ENCODE measurements around the gene HK3.

The HK3 gene

GRCh38 chr5:176862330-176862995 lies 36.7 kb downstream of the HK3 start:
- H3K4me3 ChIP-seq (replicated peaks in 1 of 2; ENCODE audit: low read depth in 2 of 2, low read length in 2 of 2), result no peak overlapping the region
- DNase-seq (ENCODE audit: low read depth in 2 of 2), result no peak
- TF ChIP-seq CTCF (IDR thresholded peaks at IDR 0.05; ENCODE audit: low read depth, low read length), result no peak

- H3K4me3 ChIP-seq (replicated peaks in 1 of 2; ENCODE audit: low read depth in 2 of 2, low read length in 2 of 2), result no peak overlapping the region
- no peak for TF ChIP-seq CTCF (IDR thresholded peaks at IDR 0.05; ENCODE audit: low read depth, low read length)
- no peak for DNase-seq (ENCODE audit: low read depth in 2 of 2)
These were observed 37.9 kb downstream of the HK3 start for GRCh38 chr5:176861276-176861675.

DNA sequence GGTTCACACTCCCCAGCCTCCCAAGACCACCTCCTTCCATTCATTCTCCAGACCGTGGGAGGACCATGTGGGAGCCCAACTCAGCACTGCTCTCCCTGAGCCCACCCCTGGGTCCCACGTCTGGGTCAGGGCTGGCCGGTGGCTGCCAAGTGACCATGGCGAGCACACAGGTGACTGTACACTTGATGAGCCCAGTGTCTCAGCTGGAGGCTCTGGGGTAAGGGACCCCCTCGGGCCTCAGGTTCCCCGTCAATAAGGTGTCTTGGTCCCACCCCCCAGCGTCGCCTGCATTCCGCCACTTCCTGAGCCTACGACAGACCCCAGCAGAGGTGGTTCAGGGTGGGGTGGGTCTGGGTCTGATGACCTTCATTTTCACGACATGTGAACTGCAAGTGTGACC lies 38.8 kb downstream of the HK3 start:
- H3K4me3 ChIP-seq (replicated peaks in 1 of 2; ENCODE audit: low read depth in 2 of 2, low read length in 2 of 2), result no peak overlapping the region
- no peak for DNase-seq (ENCODE audit: low read depth in 2 of 2)
- TF ChIP-seq CTCF (IDR thresholded peaks at IDR 0.05; ENCODE audit: low read depth, low read length), result no peak

GRCh38 chr5:176859916-176860315 lies 39.2 kb downstream of the HK3 start:
- DNase-seq (ENCODE audit: low read depth in 2 of 2), result no peak
- H3K4me3 ChIP-seq (replicated peaks in 1 of 2; ENCODE audit: low read depth in 2 of 2, low read length in 2 of 2), result no peak overlapping the region
- no peak for TF ChIP-seq CTCF (IDR thresholded peaks at IDR 0.05; ENCODE audit: low read depth, low read length)

- DNase-seq (ENCODE audit: low read depth in 2 of 2), result no peak
- no peak for TF ChIP-seq CTCF (IDR thresholded peaks at IDR 0.05; ENCODE audit: low read depth, low read length)
- no peak overlapping the region for H3K4me3 ChIP-seq (replicated peaks in 1 of 2; ENCODE audit: low read depth in 2 of 2, low read length in 2 of 2)
These were observed 41.3 kb downstream of the HK3 start for GRCh38 chr5:176857894-176858273.

DNA sequence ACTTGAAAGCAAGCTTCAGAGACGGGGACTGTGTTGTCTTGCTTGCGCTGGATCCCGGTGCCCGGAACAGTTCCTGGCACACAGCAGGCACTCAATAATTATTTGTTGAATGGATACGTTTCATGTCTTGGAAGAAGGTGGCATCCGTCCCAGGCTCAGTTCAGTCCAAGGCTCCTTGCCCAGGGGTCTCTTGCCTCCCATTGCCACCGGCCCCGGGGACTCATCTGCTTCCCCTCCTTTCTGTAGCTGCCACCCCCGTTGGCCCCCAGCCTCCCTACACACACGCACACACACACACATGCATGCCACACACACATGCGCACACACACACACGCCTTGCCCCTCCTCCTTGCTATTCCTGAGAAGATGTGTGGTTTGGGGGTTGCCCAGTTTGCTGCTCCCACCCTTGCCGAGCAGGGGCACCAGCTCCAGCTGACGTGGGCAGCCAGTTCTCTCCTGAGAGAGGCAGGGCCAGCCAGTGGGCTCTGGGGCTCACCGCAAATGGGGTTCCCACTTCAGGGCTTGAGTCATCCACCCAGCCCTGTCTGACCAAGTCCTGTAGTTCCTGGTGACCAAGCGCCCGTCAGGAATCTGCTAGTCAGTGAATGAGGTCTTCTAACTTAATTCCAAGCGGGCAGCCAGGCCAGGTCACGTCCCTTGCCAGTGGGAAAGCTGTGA lies 41.8 kb downstream of the HK3 start:
- no peak for TF ChIP-seq CTCF (IDR thresholded peaks at IDR 0.05; ENCODE audit: low read depth, low read length)
- H3K4me3 ChIP-seq (replicated peaks in 1 of 2; ENCODE audit: low read depth in 2 of 2, low read length in 2 of 2), result no peak overlapping the region
- DNase-seq (ENCODE audit: low read depth in 2 of 2), result no peak
